ENCODE data around the gene SCARF1. TPM values are rescaled to one million over a fixed set of nuclear protein-coding genes. Genes with fewer than 3 reads are reported as not detected.
A peak's percentile ranks its signal among the peaks of the same experiment; 100 is the strongest.

The SCARF1 gene
- total RNA-seq, 2 donors from 2014 or later = 8.6 to 14.8 TPM

DNA sequence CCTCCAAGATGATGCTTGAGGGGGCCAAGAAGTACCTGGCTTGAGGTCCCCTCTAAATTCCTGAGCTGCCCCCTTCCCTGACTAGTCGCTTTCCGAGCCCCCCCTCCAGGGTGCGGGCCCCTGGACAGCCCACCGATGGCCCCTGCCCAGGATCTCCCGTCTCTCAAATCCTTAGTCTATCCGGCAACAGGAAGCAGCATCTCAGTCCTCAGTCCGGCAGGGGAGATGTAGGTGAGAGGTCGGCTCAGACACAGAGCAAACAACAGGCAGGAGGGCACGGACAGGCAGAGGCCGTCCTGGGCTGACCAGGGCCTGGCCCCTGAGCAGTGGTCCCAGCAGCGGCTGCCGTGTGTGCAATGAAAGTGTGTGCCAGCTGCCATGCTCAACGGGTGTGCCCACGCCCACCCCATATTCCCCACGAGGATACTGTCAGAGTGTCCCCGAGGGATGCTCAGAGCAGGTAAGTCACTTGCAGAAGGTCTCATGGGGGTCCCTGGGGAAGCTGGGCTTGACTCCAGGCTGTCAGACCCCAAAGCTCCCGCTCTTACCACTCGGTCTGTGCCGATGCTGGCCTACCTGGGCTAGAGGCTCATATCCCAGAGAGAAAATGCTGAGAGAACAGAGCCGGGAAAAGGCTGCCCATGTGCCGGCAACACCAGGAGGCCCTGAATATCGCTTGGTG lies 24.1 kb downstream of the SCARF1 start:
- Histone ChIP-seq H3K4me3 (no peak overlapping the region), H3K36me3 (no peaks in the 10 kb centered on the region), H3K27me3 (no peaks in the 10 kb centered on the region), H3K27ac (no peak overlapping the region), H3K9me3 (no peaks in the 10 kb centered on the region), H3K4me1 (no peaks in the 10 kb centered on the region)
- TF ChIP-seq, protein P1, sequence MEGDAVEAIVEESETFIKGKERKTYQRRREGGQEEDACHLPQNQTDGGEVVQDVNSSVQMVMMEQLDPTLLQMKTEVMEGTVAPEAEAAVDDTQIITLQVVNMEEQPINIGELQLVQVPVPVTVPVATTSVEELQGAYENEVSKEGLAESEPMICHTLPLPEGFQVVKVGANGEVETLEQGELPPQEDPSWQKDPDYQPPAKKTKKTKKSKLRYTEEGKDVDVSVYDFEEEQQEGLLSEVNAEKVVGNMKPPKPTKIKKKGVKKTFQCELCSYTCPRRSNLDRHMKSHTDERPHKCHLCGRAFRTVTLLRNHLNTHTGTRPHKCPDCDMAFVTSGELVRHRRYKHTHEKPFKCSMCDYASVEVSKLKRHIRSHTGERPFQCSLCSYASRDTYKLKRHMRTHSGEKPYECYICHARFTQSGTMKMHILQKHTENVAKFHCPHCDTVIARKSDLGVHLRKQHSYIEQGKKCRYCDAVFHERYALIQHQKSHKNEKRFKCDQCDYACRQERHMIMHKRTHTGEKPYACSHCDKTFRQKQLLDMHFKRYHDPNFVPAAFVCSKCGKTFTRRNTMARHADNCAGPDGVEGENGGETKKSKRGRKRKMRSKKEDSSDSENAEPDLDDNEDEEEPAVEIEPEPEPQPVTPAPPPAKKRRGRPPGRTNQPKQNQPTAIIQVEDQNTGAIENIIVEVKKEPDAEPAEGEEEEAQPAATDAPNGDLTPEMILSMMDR (IDR thresholded peaks at IDR 0.05) = no peak
- DNase-seq (ENCODE audit: low spot score) = no peak

DNA sequence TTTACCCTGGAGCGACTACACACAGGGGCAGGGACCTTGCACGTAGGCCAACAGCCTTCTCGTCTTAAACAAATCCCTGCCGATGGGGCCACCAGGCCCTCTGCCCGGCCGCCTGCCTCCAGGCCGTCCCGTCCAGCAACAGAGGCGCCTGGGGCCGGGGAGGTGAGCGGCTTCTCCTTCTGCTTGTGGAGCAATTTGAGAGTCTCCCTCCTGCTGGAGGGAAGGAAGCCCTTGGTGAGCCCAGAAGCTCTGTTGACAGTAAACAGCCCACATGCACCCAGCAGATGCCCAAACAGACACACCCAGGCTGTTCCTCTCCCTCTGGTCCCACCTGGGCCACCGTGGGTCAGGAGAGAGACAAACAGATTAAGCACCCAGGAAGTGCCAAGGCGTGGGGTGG lies 25.0 kb downstream of the SCARF1 start:
- Histone ChIP-seq H3K4me3 (no peak overlapping the region), H3K36me3 (no peaks in the 10 kb centered on the region), H3K9me3 (no peaks in the 10 kb centered on the region), H3K27ac (no peak overlapping the region), H3K27me3 (no peaks in the 10 kb centered on the region), H3K4me1 (no peaks in the 10 kb centered on the region)
- TF ChIP-seq, protein P1 (IDR thresholded peaks at IDR 0.05) = no peak
- DNase-seq (ENCODE audit: low spot score) = no peak

GRCh38 chr17:1617620-1618174 lies 27.8 kb downstream of the SCARF1 start:
- H3K9me3 ChIP-seq = no peaks in the 10 kb centered on the region
- no peaks in the 10 kb centered on the region for H3K36me3 ChIP-seq
- no peak overlapping the region for H3K4me3 ChIP-seq
- TF ChIP-seq, protein P1 (IDR thresholded peaks at IDR 0.05) = no peak
- H3K27me3 ChIP-seq = no peaks in the 10 kb centered on the region
- H3K27ac ChIP-seq = peak overlapping the region in 1 of 2 donors; percentile 31
- H3K4me1 ChIP-seq = peaks cover 0 to 4% of the 10 kb centered on the region in 2 donors
- DNase-seq (ENCODE audit: low spot score) = peak; percentile 85

- H3K4me1 ChIP-seq = peaks cover 0 to 4% of the 10 kb centered on the region in 2 donors
- H3K4me3 ChIP-seq = no peak overlapping the region
- H3K9me3 ChIP-seq = no peaks in the 10 kb centered on the region
- H3K27ac ChIP-seq = no peak overlapping the region
- TF ChIP-seq, protein P1 (IDR thresholded peaks at IDR 0.05) = no peak
- DNase-seq (ENCODE audit: low spot score) = no peak
- no peaks in the 10 kb centered on the region for H3K27me3 ChIP-seq
- H3K36me3 ChIP-seq = no peaks in the 10 kb centered on the region
Measured at GRCh38 chr17:1616101-1616500, 29.4 kb downstream of the SCARF1 start.

- no peaks in the 10 kb centered on the region for H3K36me3 ChIP-seq
Measured at GRCh38 chr17:1612400-1612799, 33.1 kb downstream of the SCARF1 start.

More at GRCh38 chr17:1612400-1612799, 33.1 kb downstream of the SCARF1 start:
- TF ChIP-seq, protein P1 (IDR thresholded peaks at IDR 0.05) = no peak
- Histone ChIP-seq H3K27ac (no peak overlapping the region), H3K9me3 (no peaks in the 10 kb centered on the region), H3K4me1 (peaks cover 0 to 4% of the 10 kb centered on the region in 2 donors), H3K27me3 (no peaks in the 10 kb centered on the region), H3K4me3 (no peak overlapping the region)
- DNase-seq (ENCODE audit: low spot score) = no peak

Measured in right atrium auricular region (tissue), 2 donors.